Measurements from ENCODE around the gene FHIT.

DNA sequence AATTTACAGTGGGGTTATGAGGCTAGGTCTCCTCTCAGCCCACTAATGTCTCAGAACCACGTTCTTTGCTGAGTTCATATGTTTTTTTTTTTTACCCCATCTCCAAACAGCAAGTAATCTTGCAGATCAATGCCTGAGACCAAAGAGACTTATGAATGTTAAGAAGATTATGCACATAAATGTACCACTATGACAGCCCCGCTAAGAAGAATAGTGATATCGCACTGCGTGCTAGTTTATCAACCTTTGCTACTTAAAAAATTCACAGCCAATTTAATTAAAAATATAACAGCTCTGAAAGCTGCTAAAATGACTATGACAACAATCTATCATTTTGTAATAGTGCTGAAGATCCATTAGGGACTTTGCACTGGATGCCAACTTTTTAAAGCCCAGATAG is 1462.5 kb downstream of the FHIT start:
- TF ChIP-seq POLR2AphosphoS5 (IDR thresholded peaks at IDR 0.05) = no peak
- no peak for TF ChIP-seq CTCF (IDR thresholded peaks at IDR 0.05)
- TF ChIP-seq POLR2A (IDR thresholded peaks at IDR 0.05) = no peak
- TF ChIP-seq EP300 (IDR thresholded peaks at IDR 0.05) = no peak

Measured in suprapubic skin (tissue), 4 donors.